HUES6 (cell line): ENCODE results near the gene PGA4.
"Not testable (repeated sequence)": the region's sequence is repeated elsewhere in the genome, so short reads cannot be mapped to it uniquely, and the experiment has no call there.

Source experiments
- H3K27ac ChIP-seq: 2 replicates; pipeline ENCODE4 v1.7.0; 2013; ENCODE audit warnings: low read depth, mild to moderate bottlenecking, low read length, inconsistent platforms
- H3K27me3 ChIP-seq: 2 replicates; pipeline ENCODE4 v1.6.1; 2013; ENCODE audit warnings: low read length; ENCODE audit not compliant: control insufficient read depth, insufficient read depth
- H3K36me3 ChIP-seq: 2 replicates; pipeline ENCODE4 v1.6.1; 2013; ENCODE audit warnings: low read length; ENCODE audit not compliant: control insufficient read depth, insufficient read depth
- H3K4me1 ChIP-seq: 2 replicates; pipeline ENCODE4 v1.6.1; 2013; ENCODE audit warnings: low read length; ENCODE audit not compliant: control insufficient read depth, insufficient read depth
- H3K4me3 ChIP-seq: 2 replicates; pipeline ENCODE4 v1.5.1; 2013; ENCODE audit warnings: low read depth, low read length
- H3K9ac ChIP-seq: one replicate; pipeline ENCODE4 v1.6.1; 2013; ENCODE audit warnings: mild to moderate bottlenecking, low read length
- H3K9me3 ChIP-seq: 2 replicates; pipeline ENCODE4 v1.6.1; 2013; ENCODE audit warnings: low read depth, low read length; ENCODE audit not compliant: control insufficient read depth, insufficient read depth

The PGA4 gene

DNA sequence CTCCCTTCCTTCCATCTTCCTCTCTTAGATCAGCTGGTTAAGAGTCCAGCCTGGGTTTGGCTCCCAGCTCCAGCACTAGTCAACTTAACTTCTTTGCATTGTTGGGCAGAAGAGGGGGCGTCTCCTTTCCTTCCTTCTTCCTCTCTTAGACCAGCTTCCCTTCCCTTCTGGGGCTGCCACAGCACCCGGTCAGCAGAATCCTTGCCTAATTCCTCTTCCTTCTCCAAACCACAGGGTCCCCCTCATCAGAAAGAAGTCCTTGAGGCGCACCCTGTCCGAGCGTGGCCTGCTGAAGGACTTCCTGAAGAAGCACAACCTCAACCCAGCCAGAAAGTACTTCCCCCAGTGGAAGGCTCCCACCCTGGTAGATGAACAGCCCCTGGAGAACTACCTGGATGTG lies 18.3 kb upstream of the PGA4 start:
- not testable (repeated sequence) for H3K9me3 ChIP-seq, H3K27me3 ChIP-seq, H3K36me3 ChIP-seq, H3K4me3 ChIP-seq, H3K9ac ChIP-seq, H3K4me1 ChIP-seq, H3K27ac ChIP-seq

DNA sequence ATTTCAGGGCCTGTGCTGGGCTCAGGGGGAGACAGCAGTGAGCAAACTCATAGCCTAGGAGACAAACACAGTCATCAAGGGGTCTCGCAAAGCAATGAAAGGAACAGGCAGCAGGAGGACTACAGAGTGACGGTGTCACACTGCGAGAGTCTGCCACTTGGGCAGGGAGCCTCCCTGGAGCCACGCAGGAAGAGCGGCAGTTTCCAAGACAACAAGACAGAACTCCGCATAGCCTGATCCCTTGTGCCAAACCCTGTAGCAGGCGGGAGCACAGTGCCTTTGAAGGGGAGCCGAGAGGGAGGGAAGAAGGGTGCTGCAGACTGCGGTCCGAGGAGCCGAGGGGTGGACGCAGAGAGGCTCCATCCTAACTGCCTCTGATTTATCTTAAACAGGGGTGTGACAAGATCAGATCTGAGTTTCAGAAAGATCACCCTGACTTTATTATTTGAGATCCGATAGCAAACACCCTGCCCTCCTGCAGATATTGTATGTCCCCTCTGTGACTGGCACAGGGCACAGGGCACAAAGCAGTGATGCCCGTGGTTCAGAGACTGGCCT lies 17.6 kb upstream of the PGA4 start:
- not testable (repeated sequence) for H3K27ac ChIP-seq, H3K27me3 ChIP-seq, H3K4me1 ChIP-seq, H3K9me3 ChIP-seq, H3K4me3 ChIP-seq, H3K36me3 ChIP-seq, H3K9ac ChIP-seq

DNA sequence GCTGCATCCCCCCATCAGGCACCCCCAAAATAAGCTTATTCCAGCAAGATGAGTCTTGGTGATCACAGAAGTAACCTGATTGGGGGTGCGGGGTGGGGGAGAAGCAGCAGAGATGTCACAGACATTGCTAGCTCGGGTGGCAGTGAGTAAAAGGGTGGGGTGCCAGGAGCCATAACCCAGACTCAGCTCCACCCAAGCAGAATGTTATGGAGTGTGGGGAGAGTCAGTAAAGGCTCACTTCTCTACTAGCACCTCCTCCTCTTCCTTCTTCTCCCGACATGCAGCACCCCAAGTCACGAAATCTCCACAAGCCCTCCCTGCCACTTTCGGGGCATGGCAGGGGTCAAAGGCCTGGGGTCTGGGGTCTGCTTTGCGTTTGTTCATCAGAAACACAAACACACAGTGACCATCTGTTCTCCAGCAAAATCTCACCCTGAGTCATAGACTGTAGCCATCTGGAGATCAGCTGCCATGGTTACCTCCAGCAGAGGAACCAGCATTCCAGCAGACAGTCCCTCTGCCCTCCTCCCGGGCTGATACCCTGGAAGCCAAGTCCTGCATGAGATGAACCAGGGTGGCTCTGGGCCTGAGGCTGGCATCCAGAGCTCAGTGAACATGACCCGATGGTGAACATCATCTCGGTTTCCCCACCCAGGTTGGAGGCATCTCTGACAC lies 14.4 kb upstream of the PGA4 start:
- not testable (repeated sequence) for H3K4me1 ChIP-seq, H3K36me3 ChIP-seq, H3K27ac ChIP-seq

DNA sequence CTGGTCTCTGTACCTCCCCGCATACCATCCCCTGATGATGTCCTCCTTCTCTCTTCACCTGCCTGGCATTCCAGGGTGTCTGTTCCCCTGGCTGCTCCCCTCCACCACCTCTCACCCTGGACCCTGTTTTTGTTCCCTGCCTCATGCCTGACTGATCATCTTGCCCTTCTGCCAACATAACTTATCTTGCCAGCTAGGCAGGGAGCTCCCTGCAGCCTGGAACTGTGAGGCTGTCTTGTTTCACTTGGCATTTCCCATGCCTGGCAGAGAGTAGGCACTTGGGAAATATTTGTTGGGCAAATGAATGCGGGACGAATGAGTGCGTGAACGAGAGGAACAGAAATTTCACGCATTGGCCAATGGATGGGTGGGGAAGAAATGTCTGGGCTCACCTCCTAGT lies 11.5 kb upstream of the PGA4 start:
- H3K9ac ChIP-seq, H3K27ac ChIP-seq, H3K27me3 ChIP-seq, H3K9me3 ChIP-seq, H3K36me3 ChIP-seq, H3K4me3 ChIP-seq, H3K4me1 ChIP-seq: not testable (repeated sequence)

More for the DNA sequence above, 14.4 kb upstream of the PGA4 start:
- H3K9ac ChIP-seq, H3K27me3 ChIP-seq, H3K4me3 ChIP-seq, H3K9me3 ChIP-seq: not testable (repeated sequence)

DNA sequence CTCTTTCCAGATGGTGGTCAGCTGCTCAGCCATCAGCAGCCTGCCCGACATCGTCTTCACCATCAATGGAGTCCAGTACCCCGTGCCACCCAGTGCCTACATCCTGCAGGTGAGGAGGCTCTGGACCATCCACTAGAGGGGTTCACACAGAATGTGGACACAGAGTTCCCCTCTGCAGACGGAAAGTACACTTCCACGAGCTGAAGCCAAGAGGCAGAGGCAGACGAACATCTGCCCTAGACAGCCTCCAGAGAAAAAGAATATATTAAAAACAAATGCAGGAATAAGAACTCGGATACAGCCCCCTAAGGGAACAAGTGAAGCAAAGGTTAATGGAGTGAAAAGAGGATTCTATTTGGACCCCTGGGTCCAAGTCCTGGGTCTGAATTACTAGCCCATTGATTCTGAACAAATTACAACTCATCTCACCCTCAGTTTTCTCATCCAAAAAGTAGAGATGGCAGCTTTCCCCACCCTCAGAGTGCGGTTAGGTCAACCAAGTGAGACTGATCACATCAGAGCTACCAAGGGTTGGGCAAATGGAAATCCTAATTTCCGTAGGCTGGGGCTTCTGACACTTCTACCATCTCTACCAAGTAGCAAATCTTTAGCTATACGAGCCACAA lies 10.7 kb upstream of the PGA4 start:
- not testable (repeated sequence) for H3K27me3 ChIP-seq, H3K9me3 ChIP-seq, H3K36me3 ChIP-seq, H3K4me1 ChIP-seq, H3K9ac ChIP-seq, H3K4me3 ChIP-seq, H3K27ac ChIP-seq

DNA sequence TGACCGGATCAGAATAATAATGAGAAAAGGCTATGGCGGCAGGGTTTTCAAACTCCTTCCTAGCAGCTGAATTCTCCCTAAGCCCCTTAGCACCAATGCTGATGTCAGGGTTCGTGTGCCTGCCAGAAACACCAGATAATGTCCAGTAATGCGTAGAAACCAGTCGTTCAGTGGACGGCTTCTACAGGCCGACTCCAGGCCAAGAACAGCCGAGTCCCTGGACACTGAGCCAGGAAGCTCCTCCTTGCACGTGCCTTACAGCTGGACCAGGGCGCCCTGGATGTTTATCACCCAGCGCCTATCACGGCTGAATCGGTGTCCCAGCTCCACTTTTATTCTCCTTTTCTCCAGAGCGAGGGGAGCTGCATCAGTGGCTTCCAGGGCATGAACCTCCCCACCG lies 9.9 kb upstream of the PGA4 start:
- not testable (repeated sequence) for H3K27ac ChIP-seq, H3K9me3 ChIP-seq, H3K27me3 ChIP-seq, H3K4me3 ChIP-seq, H3K4me1 ChIP-seq, H3K36me3 ChIP-seq, H3K9ac ChIP-seq

DNA sequence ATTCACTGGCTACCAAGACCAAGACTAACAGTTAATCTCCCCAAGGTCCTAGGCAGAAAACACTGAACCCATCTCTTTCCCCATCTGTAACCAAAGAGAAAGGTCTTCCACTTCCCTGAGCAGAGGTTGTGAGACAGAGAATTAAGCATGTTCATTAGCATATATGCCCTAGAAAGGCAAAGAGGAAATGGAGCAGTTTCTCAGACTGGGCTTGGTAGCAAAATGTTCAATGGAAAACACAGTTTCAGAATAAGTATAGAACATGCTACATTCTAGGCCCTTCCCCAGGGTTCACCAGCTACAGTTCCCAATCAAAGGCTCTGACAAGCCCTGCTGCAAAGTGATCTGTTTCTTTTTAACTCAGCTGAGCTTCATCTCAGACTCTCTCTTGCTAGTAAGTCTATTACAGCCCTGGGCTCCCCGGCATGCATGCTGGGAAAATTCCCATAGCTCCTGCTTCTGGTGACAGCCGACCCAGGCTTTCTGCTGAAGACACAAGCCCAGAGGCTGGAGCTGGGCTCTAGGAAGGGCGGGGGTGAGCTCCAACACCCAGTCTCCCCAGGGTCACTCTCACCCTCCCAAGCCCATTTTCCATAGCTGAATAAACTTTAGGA lies 8.3 kb upstream of the PGA4 start:
- H3K4me1 ChIP-seq, H3K27me3 ChIP-seq, H3K27ac ChIP-seq, H3K9me3 ChIP-seq, H3K36me3 ChIP-seq, H3K9ac ChIP-seq, H3K4me3 ChIP-seq: not testable (repeated sequence)

DNA sequence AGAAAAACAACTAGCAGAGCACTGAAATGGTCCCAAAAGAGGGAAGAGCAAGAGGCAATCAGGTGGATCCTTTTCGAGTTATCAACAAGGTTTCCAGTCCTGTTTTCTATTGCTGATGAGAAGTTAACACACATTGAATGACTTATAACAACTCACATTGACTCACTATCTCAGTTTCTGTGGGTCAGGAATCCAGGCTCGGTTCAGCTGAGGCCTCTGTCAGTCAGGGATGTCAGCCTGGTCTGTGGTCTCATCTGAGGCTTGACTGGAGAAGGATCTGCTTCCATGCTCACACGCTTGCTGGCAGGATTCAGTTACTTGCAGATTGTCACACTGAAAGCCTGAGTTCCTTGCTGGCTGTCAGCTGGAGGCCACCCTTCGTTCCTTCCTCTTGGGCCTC lies 3.8 kb upstream of the PGA4 start:
- not testable (repeated sequence) for H3K4me3 ChIP-seq, H3K4me1 ChIP-seq, H3K9me3 ChIP-seq, H3K27ac ChIP-seq, H3K9ac ChIP-seq, H3K36me3 ChIP-seq, H3K27me3 ChIP-seq

DNA sequence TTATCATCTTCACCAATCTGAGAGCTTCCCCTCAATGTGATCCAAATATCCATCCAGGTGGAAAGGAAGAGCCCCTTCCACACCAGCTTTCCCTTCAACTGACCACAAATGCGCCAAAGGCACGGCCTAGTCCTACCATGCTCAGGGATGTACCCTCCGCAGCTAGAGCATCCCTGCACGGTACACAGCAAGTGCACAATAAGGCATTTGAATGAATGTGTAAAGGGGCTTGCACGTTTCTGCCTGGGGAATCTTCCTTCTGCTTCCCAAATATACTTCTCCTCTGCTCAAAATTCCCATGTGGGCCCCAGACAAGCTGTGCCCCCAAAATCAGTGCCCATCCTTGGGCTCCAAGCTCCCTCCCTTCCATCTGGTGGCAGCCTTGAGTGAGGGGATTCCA lies 3.1 kb upstream of the PGA4 start:
- not testable (repeated sequence) for H3K27me3 ChIP-seq, H3K27ac ChIP-seq, H3K9ac ChIP-seq

DNA sequence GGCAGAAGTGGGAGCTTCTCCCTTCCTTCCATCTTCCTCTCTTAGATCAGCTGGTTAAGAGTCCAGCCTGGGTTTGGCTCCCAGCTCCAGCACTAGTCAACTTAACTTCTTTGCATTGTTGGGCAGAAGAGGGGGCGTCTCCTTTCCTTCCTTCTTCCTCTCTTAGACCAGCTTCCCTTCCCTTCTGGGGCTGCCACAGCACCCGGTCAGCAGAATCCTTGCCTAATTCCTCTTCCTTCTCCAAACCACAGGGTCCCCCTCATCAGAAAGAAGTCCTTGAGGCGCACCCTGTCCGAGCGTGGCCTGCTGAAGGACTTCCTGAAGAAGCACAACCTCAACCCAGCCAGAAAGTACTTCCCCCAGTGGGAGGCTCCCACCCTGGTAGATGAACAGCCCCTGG lies 545 bp downstream of the PGA4 start:
- not testable (repeated sequence) for H3K36me3 ChIP-seq, H3K27me3 ChIP-seq, H3K4me3 ChIP-seq, H3K4me1 ChIP-seq, H3K9me3 ChIP-seq, H3K27ac ChIP-seq, H3K9ac ChIP-seq

More for the DNA sequence above, 3.1 kb upstream of the PGA4 start:
- not testable (repeated sequence) for H3K4me1 ChIP-seq, H3K9me3 ChIP-seq, H3K36me3 ChIP-seq, H3K4me3 ChIP-seq

DNA sequence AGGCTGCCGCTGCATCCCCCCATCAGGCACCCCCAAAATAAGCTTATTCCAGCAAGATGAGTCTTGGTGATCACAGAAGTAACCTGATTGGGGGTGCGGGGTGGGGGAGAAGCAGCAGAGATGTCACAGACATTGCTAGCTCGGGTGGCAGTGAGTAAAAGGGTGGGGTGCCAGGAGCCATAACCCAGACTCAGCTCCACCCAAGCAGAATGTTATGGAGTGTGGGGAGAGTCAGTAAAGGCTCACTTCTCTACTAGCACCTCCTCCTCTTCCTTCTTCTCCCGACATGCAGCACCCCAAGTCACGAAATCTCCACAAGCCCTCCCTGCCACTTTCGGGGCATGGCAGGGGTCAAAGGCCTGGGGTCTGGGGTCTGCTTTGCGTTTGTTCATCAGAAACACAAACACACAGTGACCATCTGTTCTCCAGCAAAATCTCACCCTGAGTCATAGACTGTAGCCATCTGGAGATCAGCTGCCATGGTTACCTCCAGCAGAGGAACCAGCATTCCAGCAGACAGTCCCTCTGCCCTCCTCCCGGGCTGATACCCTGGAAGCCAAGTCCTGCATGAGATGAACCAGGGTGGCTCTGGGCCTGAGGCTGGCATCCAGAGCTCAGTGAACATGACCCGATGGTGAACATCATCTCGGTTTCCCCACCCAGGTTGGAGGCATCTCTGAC lies 4.5 kb downstream of the PGA4 start:
- not testable (repeated sequence) for H3K9me3 ChIP-seq, H3K9ac ChIP-seq, H3K36me3 ChIP-seq, H3K27me3 ChIP-seq, H3K4me3 ChIP-seq, H3K27ac ChIP-seq, H3K4me1 ChIP-seq
